Activated CD4-positive, alpha-beta T cell treated with anti-CD3 and anti-CD28 coated beads for 4 hours (primary cell): ENCODE results near the gene ACOT11.

Experiments
- DNase-seq, 2 donors: peaks; one replicate each; pipeline ENCODE4 v3.0.0-alpha.2; 2020

ACOT11 gene

GRCh38 chr1:54538538-54538937 is 9.5 kb upstream of the ACOT11 start:
- DNase-seq, result no peak

DNA sequence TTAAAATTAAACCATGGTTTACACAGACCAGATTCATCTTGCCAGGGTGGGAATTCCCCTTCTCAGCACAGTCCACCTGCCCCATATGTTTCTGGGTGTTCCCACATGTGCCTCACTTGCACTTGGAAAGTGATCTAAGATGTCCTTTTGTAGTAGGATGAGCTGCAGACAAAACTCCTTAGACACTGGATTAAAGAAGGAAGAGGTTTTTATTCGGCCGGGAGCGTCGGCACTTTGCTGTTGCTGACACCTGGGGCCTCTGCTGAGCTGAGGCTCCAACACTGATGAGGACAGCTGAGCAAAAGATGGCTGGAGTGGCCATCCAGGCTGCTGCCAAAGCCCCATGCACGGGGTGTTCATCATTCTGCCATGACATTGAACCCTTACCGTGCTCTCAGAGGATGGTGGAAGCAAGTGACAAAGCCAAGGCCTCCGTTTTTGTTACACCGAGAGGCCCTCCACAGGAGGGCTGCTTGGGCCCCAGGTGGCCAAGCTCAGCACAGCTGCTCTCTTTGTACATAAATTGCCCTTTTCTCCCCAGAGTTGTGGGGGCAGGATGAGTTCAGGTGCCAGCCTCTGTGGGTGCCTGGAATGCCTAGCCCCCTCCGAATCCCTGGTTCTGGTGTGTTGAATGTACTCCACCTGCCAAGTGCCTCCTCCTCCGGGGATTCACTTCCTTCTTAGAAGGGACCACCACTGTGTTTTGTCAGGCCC is 7.3 kb upstream of the ACOT11 start:
- DNase-seq, result no peak

GRCh38 chr1:54542120-54542961 is 5.7 kb upstream of the ACOT11 start:
- DNase-seq, result peak; percentile 37 to 38

GRCh38 chr1:54542962-54543539 is 5.0 kb upstream of the ACOT11 start:
- no peak for DNase-seq

DNA sequence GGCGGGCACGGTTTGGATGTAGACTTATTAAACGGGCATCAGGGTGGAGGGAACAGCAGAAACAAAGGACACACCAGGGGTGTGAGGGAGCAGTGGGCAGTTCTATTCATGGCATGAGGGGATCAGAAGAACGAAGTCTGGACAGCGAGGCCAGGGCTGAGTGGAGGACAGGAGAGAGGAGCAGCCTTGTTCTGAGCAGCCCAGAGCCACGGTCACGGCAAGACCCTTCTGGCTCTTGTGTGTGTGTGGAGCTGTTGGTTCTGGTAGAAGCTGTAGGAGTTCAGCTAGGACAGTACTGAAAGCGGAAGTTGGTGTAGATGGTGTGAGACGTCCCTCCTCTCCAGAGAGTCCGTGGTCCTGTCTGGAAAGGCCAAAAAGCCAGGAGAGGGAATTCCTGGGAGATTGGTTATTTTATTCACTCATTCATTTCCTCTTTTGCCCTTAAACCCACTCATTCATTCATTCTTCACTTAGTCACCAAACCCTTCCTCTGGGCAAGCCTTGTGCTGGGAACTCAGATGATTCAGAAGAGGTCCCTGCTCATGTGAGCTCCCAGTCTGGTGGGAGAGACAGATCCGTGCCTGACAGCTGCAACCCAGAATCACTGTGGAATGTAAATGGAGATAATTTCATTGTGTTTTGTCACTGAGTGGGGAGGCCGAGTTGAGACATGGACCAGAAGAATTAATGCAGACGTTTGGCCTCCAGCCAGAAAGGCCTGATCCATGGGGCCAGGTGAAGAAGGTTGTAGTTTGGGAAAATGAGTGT is 4.1 kb upstream of the ACOT11 start:
- DNase-seq, result no peak

DNA sequence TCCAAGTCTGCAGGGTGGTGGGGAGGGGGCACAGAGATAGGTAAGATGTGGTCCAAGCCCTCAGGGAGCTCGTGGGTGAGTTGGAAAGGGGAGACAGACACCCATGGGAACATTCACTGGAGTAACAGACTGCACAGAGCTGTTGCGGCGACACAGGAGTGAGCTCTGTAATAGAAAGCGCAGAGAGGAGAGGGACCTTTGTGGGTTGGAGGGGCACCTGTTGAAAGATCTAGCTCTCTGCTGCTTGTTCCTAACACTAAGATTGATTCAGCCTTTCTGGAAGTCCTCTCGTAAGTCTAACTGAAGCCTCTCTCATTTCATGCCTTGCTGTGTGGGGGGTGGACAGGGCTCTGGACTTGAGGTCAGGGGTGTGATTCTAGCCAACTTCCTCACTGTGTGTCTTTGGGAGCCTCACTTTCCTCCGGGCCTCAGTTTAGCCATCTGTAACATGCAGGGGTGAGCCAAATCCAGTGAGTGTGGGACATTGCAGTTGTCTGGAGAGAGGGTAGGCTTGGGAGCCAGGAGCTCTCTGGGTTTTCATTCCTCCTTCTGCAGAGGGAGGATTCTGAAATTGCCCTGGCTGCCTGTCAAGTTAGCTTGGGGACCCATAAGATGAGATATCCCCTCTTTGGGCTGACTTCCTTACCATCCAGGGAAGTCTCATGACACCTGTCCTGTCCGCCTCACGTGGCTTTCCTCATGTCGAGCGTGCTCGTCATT is 2.0 kb upstream of the ACOT11 start:
- DNase-seq, result no peak

GRCh38 chr1:54546651-54547401 is 1.2 kb upstream of the ACOT11 start:
- DNase-seq, result no peak

DNA sequence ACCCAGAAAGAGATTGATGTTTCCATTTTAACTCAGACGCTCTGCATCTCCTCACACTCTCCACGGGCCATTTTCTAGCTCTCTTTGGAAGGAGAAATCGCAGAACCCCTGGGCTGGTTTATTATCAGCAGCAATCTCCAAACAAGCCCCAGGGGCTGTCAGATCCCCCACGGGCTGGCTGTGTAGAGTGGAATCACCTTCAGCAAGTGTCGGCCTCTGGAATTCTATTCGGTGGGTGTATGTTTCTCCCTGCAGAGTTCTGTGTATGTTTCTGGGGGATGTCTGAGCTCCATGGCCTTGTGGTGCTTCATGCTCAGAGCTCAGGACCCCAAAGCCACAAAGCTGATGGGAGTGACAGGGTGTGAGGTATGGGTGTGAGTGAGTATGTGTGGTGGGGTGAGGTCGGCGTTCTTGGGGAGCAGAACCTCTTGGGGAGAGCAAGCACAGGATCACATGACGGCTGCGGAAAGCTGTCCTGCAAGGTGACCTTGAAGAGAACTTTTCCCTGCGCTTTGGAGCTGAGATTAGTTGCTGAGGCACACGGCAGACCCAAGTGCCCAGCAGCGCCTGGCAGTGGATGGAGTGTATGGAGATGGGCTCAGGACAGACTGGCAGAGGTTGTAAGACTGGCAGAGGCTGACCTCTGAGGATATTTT is 489 bp downstream of the ACOT11 start:
- DNase-seq, result no peak

DNA sequence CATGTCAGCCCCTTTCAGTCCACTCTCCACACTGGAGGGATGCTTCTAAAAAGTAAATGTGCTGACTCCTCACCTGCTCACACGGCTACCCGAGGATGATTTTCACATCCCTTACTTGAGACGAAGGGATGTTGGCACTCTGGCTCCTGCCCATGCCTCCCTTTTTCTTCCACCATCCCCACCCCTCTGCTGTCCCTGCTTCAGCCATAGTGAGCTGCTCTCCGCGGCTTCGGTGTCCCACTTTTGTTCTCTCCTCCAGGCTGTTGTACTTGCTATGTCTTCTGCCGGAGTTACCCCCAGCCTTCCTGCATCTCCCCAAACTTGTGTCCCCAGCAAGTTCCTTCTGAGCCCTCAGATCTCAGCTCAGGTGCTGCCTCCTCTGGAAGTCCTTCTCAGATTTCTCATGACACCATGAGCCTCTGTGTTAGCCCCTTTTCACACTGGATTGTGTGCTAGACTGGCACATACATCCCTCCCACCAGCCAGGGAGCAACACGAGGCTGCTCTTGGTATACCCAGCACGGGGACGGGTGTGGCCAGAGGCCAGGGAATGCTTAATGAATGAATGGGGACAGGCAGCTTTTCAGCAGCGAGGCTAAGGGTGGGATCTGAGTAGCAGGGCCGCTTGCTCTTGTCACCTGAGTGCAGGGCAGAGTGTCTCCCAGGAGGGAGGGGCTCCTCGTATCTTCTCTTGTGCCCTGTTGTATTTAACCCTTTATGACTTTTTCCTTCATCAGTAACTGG is 1.3 kb downstream of the ACOT11 start:
- no peak for DNase-seq

DNA sequence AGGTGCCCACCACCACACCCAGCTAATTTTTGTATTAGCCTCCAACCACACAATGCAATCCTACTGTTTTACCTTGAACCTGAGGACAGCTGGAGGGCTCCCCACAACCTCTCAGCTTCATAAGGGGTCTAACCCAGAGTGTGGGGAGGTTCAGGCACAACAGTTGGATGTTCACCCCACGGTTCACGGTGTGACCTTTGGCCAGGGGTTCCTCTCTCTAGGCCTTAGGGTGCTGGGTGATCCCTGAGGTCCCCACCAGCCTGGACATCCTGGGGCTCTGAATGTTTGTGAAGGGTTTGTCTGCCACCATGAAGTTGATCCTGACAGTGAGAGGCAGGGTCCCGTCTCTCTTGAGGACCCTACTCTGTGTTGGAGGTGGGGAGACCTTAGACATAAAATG is 3.9 kb downstream of the ACOT11 start:
- no peak for DNase-seq

- DNase-seq, result no peak
These were observed 5.7 kb downstream of the ACOT11 start for GRCh38 chr1:54553602-54554313.

GRCh38 chr1:54556110-54556509 is 8.1 kb downstream of the ACOT11 start:
- DNase-seq, result no peak

DNA sequence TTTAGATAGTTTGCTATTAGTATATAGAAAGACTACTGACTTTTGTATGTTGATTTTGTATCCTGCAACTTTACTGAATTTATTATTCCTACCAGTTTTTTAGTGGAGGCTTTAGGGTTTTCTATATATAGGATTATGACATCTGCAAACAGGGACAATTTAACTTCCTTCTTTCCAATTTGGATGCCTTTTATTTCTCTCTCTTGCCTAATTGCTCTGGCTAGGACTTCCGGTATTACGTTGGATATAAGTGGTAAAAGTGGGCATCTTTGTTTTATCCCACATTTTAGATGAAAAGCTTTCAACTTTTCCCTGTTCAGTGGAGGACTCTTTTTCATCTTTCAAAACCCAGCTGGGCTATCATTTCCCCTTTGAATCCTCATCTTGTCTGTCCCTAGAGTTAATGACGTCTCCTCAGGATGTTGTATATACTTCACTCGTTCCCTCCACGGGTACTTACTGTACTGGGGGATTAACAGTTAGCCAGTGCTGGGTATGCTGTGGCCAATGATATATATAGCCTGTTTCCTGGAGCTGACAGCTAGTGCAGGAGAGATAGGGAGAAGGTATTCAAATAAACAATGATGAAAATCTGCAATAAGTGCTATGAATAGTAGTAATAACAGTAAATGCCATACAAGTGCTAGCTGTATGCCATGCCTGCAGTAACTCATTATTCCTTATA is 9.8 kb downstream of the ACOT11 start:
- DNase-seq, result no peak

DNA sequence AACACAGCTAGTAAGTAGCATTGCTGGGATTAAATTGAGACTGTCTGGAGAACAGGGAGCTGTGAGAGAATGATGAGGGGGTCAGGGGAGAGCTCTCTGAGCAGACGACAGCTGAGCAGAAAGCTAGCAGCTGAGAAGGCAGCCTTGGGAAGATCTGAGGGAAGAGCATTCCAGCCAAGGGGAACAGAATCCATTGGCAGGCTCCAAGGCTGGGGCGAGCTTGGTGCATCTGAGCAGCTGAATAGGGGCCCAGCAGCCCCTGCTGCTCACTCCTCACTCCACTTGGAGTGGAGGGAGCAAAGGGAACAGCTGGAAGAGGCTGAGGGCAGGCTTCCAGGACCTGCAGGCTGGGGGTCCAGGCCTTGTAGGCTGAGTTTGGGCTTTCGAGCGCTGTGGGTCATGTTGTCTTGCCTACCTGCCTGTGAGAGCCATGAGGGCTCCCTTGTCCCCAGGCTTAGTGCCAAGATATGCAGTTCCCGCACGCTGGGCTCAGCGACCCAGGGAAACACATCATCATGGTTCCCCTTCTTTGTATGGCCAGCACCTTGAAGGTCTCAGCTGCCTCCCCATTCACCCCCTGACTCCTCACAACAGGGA is 10.5 kb downstream of the ACOT11 start:
- DNase-seq, result no peak

- DNase-seq, result no peak
These were observed 11.1 kb downstream of the ACOT11 start for GRCh38 chr1:54559111-54559548.

DNA sequence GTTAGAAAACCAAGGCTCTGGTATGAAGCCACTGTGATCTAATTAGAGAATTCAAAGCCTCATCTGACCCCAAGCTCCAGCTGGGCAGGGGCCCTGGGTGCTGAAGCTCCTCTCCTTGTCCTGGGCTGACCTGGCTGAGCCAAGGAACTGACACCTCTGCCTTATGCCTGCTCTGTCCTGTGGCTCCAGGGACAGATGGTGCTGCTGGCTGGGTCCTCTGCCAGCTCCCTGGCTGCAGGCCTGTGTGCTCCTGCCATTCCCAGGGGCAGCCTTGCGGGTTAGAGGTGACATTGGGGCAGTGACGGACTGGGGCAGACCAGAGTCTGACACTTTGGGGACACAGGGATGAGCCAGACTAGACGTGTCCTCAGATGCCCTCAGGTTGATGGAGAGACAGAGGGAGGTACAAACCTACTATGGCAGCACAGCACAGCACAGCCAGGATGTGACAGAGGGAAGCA is 11.8 kb downstream of the ACOT11 start:
- DNase-seq, result no peak

DNA sequence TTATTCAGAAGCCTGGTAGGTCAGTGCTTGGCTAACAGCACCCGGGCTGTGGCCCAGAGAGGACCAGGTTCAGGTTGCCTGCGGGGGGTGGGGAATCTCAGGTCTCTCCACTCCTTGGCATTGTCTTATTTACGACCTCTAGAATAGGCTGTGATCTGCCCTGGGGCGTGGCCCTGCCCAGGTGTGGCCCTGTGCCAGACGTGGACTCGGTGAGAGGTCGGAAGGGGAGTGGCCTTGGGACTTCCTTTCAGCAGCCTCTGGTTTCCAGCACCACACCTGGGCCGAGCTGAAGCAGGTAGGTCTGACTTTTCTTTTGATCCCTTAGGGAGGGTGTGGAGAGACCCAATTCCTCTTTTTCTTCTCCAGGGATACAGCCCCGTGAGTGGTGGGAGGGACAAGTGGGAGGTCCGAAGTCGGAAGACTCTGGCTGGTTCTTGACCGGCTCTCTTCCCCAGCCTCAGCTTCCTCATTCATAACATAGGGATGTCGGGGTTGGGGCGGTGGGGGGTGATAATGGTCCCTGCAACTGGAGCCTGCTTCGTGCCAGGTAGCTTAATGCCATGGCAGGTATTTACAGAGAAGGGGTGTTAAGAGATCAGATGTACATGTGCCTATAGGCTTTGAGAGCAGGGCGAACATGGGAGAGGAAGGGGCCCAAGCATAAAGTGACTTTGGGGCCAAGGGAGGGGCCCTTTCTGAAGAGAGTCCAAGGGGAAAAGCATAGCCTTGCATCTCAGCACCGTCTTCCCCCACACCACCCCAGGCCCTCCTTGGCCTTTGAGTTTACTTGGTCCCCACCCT is 16.5 kb downstream of the ACOT11 start:
- no peak for DNase-seq

- no peak for DNase-seq
These were observed 17.1 kb downstream of the ACOT11 start for GRCh38 chr1:54565113-54565501.
